Pons (tissue), 1 donor: ENCODE results near the gene SGK2.

ENCODE experiments used
- DNase-seq: peaks from one replicate; pipeline ENCODE4 v3.0.0-alpha.2; 2016; ENCODE audit warnings: low spot score

Gene SGK2

DNA sequence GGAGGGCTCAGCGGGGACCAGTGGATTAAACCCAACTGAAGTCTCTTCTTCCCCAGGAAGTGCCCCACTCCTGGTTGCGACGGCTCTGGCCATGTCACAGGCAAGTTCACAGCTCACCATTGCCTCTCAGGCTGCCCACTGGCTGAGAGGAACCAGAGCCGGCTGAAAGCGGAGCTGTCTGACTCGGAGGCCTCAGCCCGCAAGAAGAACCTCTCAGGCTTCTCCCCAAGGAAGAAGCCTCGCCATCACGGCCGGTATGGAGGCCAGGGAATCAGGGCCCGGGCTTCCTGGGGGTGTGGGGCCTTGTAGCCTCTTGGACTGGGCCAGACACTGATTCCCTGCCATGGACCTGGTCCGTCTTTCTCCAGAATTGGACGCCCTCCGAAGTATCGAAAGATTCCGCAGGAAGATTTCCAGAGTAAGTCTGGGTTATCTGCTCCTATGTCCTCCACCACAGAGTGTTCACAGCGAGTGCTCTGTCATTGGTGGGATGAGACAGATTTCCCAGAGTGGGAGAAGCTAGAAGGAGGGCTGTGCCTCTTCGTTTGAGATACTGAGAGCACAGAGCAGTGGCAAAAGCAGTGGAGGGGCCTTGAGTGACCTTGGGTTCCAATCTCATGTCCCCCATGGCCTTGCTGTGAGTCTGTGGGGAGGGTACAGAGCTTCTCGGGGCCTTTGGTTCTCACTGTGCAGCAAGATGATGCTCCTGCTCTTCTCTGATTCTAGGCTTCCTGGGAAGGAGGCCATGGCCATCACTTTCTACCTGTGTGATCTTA, 22.6 kb upstream of the SGK2 start:
- no peak for DNase-seq

DNA sequence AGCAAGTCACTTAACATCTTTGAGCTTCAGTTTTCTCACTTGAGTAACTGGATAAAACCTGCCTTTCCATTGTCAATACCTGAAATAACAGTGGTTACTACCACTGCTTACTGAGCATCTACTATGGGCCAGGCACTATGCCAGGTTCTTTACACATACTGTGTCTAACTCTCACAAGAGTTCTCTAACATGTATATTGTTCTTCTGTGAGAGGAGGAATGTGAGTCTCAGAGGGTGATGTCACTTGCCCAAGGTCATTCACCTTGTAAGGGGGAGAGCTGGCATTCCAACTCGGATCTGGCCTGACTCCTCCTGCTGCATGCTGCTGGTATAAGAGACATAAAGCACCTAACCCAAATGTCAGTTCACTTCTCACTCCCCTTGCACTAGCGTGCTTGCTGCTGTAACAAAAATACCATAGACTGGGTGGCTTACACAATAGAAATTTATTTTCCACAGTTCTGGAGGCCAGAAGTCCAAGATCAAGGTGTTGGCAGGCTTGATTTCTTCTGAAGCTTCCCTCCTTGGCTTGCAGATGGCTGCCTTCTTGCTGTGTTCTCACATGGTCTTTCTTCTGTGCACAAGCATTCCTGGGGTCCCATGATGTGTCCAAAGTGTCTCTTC, 21.9 kb upstream of the SGK2 start:
- no peak for DNase-seq

DNA sequence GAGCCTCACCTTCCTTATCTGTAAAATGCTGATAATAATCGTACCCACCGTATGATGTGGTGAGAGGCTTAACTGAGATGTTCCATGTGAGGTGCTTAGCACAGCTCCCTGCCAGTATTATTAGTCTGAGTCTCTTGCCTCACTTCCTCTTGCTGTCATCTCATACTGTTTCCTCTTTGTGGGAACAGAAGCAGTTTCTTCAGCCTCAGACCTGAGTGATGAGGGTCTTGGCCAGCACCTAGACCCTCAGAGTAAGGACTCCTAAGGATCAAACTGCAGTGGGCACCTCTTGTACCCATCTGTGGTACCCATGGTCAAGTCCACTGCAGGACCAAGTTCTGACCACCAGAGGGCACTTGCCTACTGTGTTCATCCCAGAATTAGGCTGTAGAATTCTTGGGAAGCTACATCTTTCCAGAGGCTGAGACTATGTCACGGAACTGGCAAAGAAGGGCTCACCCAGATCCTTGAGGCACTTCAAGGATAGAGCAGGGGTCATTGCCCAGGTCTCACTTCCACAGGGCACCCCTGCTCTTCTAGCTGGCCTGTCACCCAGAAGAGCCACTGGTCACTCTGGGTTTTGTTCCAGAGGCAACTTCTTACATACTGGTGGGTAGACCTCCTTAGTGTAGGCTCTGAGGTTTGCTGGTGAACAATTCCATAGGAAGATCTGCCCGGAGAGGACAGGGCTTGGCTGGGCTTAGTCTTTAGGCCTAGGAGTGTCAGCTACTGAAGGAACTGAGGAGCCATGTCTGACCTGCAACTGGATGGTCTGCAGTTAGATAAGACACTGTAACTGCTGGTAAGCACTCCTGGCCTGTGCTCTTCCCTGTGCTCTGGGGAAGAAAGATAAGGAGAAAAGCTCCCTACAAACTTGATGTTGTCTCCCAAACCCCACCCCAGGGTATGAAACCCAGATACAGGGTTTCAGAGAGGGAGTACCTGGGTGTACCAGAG, 20.6 kb upstream of the SGK2 start:
- peak; percentile 63 for DNase-seq

DNA sequence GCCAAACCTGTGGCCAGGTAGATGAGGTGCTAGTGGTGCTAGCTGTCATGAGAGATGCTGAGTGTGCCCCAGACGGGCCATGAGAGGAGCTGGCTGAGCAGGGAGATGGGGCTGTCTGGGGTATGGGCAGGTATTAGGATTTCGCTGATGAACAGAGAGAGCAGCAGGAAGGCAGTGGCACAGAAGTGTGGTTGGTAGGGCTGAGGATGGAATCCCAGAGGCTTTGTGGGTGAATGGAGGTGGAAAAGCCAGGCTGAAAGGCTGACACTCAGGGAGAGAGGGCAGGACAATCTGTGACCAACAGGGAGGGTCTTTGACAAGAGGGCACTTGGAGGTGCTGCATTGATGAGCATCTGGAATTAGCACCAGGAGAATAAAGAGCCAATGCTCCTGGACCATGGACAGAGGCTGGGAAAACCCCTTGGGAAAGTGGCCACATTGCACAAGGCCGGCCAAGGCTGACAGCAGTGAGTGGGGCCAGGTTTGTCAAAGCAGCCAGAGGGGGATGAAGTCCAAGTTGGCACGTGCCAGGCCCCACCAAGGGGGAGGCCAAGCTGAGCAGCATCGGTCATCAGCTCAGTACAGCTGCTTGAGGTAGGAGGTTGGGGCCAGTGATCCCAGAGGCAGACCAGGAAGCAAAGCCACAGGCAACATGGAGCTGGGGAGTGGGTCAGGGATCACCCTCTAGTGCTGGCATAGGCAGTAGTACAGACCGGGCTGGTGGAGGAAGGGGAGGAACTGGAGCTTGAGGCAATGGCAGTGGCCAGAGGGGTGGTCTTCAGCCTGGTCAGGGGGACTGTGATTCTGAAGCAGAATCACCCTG, 19.7 kb upstream of the SGK2 start:
- no peak for DNase-seq

DNA sequence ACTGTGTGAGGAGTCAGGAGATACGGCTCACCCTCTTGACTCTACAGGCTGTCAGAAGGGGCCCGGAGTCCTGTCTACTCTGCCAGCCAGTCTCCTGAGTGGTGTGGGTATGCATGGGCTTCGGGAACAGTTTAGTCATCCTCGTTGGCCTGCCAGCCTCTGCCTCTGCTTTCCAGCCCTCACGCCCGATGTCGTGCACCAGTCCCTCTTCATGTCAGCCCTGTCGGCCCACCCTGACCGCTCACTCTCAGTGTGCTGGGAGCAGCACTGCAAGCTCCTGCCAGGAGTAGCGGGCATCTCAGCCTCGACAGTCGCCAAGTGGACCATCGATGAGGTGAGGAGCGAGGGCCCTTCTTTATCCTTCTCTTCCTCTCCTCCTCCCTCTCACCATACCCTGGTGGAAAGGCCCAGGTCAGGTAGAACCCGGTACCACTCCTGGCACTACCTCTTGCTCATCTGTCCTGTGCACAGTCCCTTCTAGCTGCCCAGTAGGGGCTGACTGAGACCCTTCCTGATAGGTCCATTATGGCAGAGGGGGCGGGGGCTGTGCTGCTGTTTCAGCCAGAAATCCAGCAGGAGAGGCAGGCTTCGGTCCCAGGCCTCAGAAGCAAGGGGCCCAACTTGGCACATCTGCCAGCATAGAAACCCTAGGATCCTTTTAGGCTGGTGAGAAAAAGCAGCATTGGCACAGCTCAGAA, 18.7 kb upstream of the SGK2 start:
- DNase-seq = no peak

DNA sequence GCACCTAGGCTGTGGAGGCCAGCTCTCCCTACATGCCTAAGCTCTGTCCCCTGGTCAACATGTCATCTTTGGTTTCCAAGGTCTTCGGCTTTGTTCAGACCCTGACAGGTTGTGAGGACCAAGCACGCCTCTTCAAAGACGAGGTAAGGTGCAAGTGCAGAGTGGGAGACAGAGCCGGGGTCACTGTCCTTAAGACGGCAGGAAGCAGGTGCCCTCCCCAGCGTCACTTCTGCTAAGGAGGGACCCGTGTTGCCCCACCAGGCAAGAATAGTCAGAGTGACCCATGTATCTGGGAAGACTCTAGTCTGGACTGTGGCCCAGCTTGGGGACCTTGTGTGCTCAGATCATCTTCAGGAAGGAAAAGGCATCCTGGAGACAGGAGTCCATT, 18.2 kb upstream of the SGK2 start:
- no peak for DNase-seq

DNA sequence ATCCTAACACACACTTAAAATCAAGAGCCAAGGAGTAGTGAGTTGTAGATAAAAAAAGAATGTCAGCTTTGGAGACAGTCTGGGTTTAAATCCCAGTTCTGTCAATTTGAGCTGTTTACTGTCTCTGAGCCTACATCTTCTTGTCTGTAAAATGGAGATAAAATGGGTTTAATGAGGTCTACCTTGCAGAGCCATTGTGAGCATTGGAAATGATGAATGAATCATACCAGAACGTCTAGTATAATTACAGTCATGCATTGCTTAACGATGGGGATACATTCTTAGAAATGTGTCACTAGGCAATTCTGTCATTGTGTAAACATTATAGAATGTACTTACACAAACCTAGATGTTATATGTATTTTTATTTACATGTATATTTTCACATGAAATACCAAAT, 17.6 kb upstream of the SGK2 start:
- DNase-seq = no peak

DNA sequence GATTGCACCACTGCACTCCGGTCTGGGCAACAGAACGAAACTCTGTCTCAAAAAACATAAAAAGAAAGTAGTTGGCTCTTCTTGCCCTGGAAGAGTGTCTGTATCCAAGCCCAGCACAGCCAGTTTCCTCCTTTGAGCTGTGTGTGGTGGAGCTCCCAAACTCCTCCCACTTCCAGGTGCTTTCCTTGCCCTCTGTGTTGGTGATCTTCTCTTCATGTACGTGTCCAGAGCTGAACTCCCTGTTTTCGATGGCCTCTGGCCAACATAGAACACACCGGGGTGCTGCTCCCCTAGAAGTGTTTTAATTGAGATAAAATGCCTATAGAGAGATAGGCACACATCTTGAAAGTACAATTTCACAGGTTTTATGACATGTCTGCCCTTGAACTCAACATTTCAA, 16.7 kb upstream of the SGK2 start:
- no peak for DNase-seq

DNA sequence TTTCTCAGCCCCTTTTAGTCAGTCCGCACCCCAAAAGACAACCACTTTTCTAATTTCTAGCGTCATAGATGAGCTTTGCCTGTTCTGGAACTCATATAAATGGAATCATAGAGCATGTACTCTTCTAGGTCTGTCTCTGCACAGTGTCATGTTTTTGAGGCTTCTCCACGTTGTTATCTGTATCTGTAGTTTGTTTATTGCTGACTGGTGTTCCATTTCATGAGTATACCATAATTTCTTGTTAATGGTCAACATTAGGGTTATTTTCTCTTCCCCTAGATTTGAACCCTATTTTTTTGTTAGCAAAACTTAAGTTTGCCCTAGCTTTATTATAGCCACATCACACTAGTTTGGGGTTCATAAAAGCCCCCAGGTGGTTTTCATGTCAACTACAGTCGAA, 16.2 kb upstream of the SGK2 start:
- no peak for DNase-seq

DNA sequence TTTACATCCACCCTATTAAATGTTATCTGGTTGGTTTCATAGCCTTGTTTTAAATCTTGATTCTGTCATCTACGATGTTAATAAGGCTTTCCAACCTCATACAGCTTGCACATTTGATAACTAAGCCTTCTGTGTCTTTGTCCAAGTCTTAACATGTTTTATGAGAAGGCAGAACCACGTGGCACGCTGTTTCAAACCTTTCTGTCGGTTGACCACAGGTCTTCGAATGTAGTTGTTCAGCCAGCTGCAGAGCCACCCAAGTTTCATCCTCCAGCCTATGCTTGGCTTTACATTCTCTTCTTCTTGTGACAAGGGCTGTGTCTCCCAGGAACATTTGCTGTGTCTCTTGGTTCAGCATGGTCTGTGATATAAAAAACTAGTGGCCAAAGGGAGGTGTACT, 15.7 kb upstream of the SGK2 start:
- no peak for DNase-seq

DNA sequence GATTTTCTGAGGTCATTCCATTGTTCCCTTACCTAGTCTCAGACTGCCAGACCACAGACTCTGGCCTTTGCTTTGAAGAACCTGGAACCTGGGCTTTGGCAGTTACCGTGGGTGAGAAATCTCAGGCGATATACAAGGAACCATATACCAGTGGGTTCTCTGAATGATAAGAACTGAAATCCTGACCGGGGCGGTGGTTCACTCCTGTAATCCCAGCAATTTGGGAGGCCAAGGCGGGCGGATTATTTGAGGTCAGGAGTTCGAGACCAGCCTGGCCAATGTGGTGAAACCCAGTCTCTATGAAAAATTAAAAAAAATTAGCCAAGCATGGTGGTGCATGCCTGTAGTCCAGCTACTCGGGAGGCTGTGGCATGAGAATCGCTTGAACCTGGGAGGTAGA, 14.3 kb upstream of the SGK2 start:
- no peak for DNase-seq

DNA sequence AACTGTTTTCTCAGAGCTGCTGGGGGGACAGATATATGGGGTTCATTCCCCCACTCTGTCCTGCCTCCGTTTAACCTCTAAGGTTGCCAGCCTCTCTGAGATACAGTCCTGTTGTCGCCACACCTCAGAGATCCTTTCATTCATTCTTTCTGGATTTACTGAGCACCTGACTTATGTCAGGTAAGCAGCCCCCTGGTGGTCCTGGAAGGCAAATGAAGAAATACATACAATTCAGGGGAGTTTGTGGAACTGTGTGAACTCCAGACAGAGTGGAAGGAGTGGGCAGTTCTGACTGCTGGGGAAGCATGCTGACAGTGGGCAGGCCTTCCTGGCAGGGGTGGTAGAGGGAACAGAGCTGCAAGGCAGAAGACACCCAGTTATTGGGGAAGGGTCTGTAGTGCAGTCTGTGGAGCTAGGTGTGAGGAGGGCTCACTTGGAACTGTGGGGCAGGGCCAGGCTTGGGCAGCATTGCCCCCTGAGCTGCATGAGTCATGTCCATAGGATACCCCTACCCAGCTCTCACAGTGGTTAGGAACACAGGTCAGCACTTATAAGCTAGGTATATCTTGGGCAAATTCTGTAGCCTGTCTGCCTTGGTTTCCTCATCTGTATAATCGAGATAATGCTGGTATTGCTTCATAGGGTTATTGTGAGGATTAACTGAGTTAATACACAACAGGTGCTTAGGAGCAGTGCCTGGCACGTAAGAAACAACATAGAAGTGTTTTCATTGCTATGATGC, 12.8 kb upstream of the SGK2 start:
- DNase-seq = no peak

DNA sequence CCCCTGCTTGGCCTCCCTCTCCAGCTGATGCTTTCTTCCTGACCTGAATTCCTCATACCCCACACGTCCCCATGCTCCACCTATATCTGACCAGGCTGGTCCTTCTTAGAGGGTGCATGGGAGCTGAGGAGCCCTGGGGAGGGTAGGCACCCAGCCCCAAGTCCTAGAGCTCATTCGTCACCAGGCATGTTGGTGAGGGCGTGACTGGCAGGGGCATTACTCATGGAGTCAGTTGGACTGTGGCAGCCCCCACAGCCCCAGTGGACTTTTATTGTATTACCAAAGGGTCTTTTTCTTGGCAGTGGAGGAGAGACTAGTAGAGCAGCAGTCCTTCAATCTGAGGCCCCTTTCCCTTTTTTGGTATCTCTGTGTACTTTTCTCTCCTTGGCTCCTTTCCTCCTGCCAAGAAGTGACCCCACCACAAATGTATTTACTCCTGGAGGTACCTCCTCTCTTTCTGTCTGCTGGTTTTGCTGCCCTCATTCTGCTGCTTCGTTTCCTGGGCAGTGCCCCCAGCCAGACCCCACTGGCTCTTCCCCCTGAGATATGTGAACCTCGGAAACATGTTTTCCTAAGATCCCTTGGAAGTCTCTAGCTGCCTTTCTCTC, 10.4 kb upstream of the SGK2 start:
- no peak for DNase-seq

DNA sequence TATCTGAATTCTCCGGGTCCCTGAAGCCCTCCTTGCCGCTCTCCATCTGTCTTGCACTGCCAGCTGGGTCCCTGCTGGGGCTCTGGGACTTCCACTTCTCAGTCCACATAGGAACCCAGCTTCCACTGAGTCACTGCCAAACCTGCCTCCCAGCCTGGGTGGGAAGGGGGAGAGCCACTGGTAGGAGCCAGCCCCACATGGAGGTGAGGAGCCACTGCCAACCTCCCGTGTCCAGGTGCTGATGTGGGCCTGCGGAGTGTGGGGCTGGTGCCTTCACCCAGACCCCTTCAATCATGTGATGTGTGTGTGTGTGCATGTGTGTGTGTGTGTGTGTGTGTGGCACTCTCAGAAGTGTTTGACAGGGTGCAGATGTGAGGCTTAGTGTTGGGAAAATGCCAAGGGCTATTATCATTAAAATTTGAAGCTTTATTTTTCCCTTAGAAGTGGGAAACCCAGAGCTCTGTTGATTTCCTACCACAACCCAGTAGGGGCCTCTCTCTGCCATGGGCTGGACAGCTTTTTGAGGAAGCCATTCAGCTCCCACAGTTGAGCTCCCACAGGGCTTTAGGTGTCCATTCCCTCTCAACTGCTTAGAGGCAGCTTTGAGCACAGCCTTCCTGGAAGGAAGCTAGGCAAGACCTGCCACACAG, 9.3 kb upstream of the SGK2 start:
- DNase-seq = no peak

DNA sequence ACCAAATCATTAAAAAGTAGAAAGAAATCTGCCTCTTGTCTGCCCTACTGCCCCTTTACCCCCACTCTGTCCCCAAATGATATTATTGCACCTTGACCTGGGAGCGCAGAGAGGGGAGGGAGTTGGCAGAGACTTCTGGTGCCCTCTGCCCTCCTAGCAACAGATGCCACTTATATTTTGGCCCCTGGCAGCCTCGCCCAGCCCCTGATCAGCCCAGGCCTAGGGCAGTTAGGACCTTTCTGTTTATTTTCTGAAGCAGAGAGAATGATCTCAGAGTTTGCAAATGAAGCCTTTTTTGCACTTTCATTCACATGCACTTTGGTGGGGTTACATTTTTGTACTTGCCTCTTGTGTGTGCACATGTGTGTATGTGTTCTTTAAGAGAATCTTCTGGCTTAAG, 8.4 kb upstream of the SGK2 start:
- DNase-seq = no peak

DNA sequence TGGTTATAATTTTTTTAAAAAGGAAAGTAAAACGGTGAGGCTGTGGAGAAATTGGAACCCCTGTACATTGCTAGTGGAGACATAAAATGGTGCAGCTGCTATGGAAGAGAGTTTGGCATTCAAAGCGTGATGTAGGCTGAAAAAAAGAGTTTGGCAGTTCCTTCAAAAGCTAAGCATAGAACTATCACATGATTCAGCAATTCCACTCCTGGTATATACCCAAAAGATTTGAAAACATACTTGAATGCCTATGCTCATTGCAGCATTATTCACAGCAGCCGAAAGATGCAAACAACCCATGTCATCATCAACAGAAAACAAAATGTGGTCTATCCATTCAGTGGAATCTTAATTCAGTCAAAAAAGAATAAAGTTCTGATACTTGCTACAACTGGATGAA, 4.5 kb upstream of the SGK2 start:
- DNase-seq = no peak

DNA sequence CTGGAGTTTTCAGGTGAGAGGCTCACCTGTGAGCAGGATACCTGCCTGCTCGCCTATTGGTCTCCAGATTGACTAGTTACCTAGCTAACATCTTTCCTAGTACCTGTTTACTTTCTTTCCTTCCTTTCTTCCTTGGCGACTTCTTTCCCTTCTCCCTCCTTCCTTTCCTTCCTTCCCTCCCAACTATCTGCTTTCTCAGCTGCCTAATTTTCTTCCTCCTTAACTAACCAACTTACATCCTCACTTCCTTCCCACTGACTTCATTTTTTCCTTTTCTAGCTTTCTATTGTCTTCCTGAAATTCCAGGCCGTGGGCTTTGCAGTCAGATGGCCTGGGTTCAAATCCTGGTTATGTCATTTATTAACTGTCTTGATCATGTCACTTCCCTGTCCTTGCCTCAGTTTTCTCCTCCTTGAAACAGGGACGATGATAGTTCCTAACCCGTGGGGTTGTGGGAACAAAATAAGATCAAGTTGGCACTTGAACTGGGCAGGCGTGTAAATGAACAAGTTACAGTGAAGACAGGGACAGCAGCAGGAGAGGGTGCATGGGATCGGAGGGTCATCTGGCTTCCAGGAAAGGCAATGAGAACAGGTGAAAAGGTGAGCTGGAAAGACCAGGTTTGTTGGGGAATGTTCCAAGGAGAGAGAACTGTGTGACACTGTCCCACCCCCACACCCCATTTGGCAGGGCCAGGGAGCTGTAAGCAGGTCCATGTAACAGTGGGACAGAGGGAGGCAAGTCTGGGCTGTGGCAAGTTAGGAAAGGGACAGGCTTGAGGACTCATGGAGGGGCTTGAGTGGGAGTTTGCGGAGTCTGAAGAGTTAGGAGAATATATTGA, 540 bp downstream of the SGK2 start:
- DNase-seq = no peak

DNA sequence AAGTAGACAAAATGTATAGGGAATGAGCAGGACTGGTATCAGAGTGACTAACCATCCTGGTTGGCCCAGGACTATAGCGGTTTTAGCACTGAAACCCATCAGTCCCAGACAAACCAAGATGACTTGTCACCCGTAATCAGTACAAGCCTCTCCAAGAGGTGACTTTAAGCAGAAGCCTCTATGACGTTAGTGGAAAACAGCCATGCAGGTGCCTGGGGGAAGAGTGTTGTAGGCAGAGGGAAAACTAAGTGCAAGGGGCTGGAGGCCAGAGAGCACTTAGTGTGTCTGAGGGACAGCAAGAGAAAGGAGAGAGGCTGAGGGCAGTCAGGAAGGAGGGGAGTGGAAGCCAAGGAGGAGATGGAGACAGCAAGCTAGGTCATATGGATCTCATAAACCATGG, 2.1 kb downstream of the SGK2 start:
- no peak for DNase-seq

DNA sequence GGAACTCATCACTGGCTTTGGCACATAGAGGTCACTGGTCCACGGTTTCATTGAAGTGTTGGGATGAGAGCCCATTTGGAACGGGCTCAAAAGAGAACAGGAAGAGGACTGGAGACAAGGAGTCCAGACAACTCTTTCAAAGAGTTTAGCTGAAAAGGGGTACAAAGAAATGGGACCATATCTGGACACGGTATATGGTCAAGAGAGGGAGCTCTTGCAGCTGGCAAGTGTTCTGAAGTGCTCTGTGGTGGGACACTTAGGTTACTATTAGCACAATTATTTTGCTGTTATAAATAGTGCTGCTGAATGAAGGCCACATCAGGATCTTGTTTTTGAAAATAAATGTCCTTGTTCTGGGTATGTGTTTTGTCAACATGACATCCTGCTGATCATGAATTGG, 4.6 kb downstream of the SGK2 start:
- DNase-seq = peak; percentile 28
